GM10847 (cell line): ENCODE measurements around the gene GADD45G.

ENCODE experiments used
- POLR2A ChIP-seq: IDR thresholded peaks from 2 replicates; pipeline ENCODE4 v1.6.1; 2011; ENCODE audit not compliant: insufficient read length; ENCODE audit errors: extremely low read depth

The GADD45G gene

GRCh38 chr9:89600831-89601230 is 4.0 kb upstream of the GADD45G start:
- no peak for TF ChIP-seq POLR2A

- TF ChIP-seq POLR2A = no peak
Measured at GRCh38 chr9:89601306-89601705, 3.5 kb upstream of the GADD45G start.

- TF ChIP-seq POLR2A = no peak
Measured at GRCh38 chr9:89601856-89602562, 2.8 kb upstream of the GADD45G start.

- no peak for TF ChIP-seq POLR2A
Measured at GRCh38 chr9:89602978-89603766, 1.6 kb upstream of the GADD45G start.

GRCh38 chr9:89603767-89604665 is 796 bp upstream of the GADD45G start:
- TF ChIP-seq POLR2A = no peak

- no peak for TF ChIP-seq POLR2A
Measured at GRCh38 chr9:89605465-89606048, 745 bp downstream of the GADD45G start.

GRCh38 chr9:89606049-89606623 is 1.3 kb downstream of the GADD45G start:
- TF ChIP-seq POLR2A = no peak

GRCh38 chr9:89606624-89607311 is 2.0 kb downstream of the GADD45G start:
- no peak for TF ChIP-seq POLR2A

- TF ChIP-seq POLR2A = no peak
Measured at GRCh38 chr9:89608641-89609335, 4.0 kb downstream of the GADD45G start.

GRCh38 chr9:89609426-89610006 is 4.7 kb downstream of the GADD45G start:
- TF ChIP-seq POLR2A = no peak

- TF ChIP-seq POLR2A = no peak
Measured at GRCh38 chr9:89610391-89610925, 5.6 kb downstream of the GADD45G start.

- no peak for TF ChIP-seq POLR2A
Measured at GRCh38 chr9:89611425-89611824, 6.6 kb downstream of the GADD45G start.
